Neural cell (in vitro differentiated cells): Measurements from ENCODE around the gene RPS6KA5.

ENCODE experiments used
- CTCF ChIP-seq: fragments of 450-650 bp; IDR thresholded peaks from 2 replicates; pipeline ENCODE4 v1.5.1; 2014; ENCODE audit warnings: antibody characterized with exemption, mild to moderate bottlenecking, moderate library complexity; ENCODE audit not compliant: poor library complexity, severe bottlenecking
- EP300 ChIP-seq: fragments of 450-650 bp; conservative IDR thresholded peaks from 2 replicates; pipeline ENCODE4 v1.6.1; 2014; ENCODE audit warnings: antibody characterized with exemption, mild to moderate bottlenecking, moderate library complexity; ENCODE audit not compliant: poor library complexity, severe bottlenecking
- EZH2 ChIP-seq: fragments of 200-600, 300-800 bp; shearing (Covaris generic), sonication (generic); IDR thresholded peaks from 2 replicates; pipeline ENCODE4 v1.6.1; 2014; ENCODE audit warnings: antibody characterized with exemption, low read length, borderline replicate concordance, mild to moderate bottlenecking; ENCODE audit not compliant: insufficient read depth, poor library complexity, severe bottlenecking
- MXI1 ChIP-seq: fragments of 450-650 bp; conservative IDR thresholded peaks from 2 replicates; pipeline ENCODE4 v1.6.1; 2014; ENCODE audit warnings: antibody characterized with exemption, mild to moderate bottlenecking; ENCODE audit not compliant: poor library complexity, severe bottlenecking
- POLR2AphosphoS5 ChIP-seq: IDR thresholded peaks from 2 replicates; pipeline ENCODE4 v1.6.1; 2012
- REST ChIP-seq: IDR thresholded peaks from 2 replicates; pipeline ENCODE4 v1.6.1; 2012; ENCODE audit warnings: borderline replicate concordance
- SMC3 ChIP-seq: fragments of 450-650 bp; conservative IDR thresholded peaks from 2 replicates; pipeline ENCODE4 v1.6.1; 2014; ENCODE audit warnings: antibody characterized with exemption, mild to moderate bottlenecking, moderate library complexity; ENCODE audit not compliant: poor library complexity
- TAF1 ChIP-seq: IDR thresholded peaks from 2 replicates; pipeline ENCODE4 v1.6.1; 2012; ENCODE audit warnings: low read depth

GRCh38 chr14:91065266-91065665, 4.8 kb upstream of the RPS6KA5 start:
- TF ChIP-seq EZH2 (no peak), POLR2AphosphoS5 (no peak), EP300 (no peak), CTCF (no peak), MXI1 (no peak), REST (no peak), TAF1 (no peak), SMC3 (no peak)
